ENCODE measurements around the gene GCK.

- TF ChIP-seq CTCF (IDR thresholded peaks at IDR 0.05) (no peak), POLR2A (IDR thresholded peaks at IDR 0.05) (no peak)
These were observed 87.0 kb downstream of the GCK start for GRCh38 chr7:44101966-44102845.

Data from breast epithelium (tissue), 3 donors.